Endothelial cell of umbilical vein (primary cell): ENCODE results near the gene CDK12. TPM values are rescaled to one million over a fixed set of nuclear protein-coding genes. Genes with fewer than 3 reads are reported as not detected.

Experiments used
- BruUV-seq: library from RNA; stranded (reverse); fragments of 400-500 nt; replicated peaks from 2 replicates; lab custom pipeline; 2021; lab: Mats Ljungman, UMichigan
- CTCF ChIA-PET: fragments of 300-600, 350-600 bp; sonication (Branson Sonifier 250); formaldehyde crosslinking; loops from one replicate; lab custom pipeline; 2021; ENCODE audit warnings: antibody characterized with exemption, inconsistent platforms; lab: Charles Lee
- POLR2A ChIA-PET: fragments of 300-600, 350-600 bp; sonication (Branson Sonifier 250); formaldehyde crosslinking; loops from one replicate; lab custom pipeline; 2021; ENCODE audit warnings: antibody characterized with exemption, inconsistent platforms; lab: Charles Lee
- DNase-seq: peaks from one replicate; pipeline ENCODE4 v3.0.0-alpha.2; 2011; ENCODE audit warnings: low read depth, low spot score
- FAIRE-seq: peaks from 2 replicates; lab custom pipeline; 2011; peaks lifted over from hg19 to GRCh38; lab: Jason Lieb, UNC
- H2AFZ ChIP-seq: 2 replicates; pipeline ENCODE4 v1.6.0; 2012; ENCODE audit warnings: low read depth, low read length, control low read depth, inconsistent platforms
- H3K27ac ChIP-seq: 2 replicates; pipeline ENCODE4 v1.5.1; 2011; ENCODE audit warnings: low read depth, mild to moderate bottlenecking, control low read depth, low read length, moderate library complexity; ENCODE audit not compliant: insufficient read depth
- H3K27me3 ChIP-seq, 2 experiments: 2 replicates each; pipeline versions ENCODE4 v1.6.0 to v1.6.1; 2011; ENCODE audit warnings: low read length in 2 of 2, mixed read lengths in 1 of 2; ENCODE audit not compliant: control insufficient read depth in 2 of 2, insufficient read depth in 2 of 2
- H3K36me3 ChIP-seq, 2 experiments: 2 replicates in 1 of 2; 3 replicates in 1 of 2; pipeline ENCODE4 v1.5.1; 2011; ENCODE audit warnings: low read length in 2 of 2, mild to moderate bottlenecking in 1 of 2, moderate library complexity in 1 of 2; ENCODE audit not compliant: control insufficient read depth in 2 of 2, insufficient read depth in 2 of 2; ENCODE audit errors: extremely low read depth in 1 of 2
- H3K4me1 ChIP-seq: 3 replicates; pipeline ENCODE4 v1.5.1; 2011; ENCODE audit warnings: mild to moderate bottlenecking, low read length; ENCODE audit not compliant: control insufficient read depth, insufficient read depth; ENCODE audit errors: extremely low read depth
- H3K4me2 ChIP-seq: 2 replicates; pipeline ENCODE4 v1.6.1; 2011; ENCODE audit warnings: low read length, control low read depth, mixed read lengths; ENCODE audit not compliant: insufficient read depth
- H3K4me3 ChIP-seq, 3 experiments: fragments of 200-600 bp in 1 of 3; sonication (generic), shearing (Covaris generic) in 1 of 3; replicated peaks in 1 of 3; 2 replicates each; pipeline ENCODE4 v1.5.1; 2011 to 2016; ENCODE audit warnings: control low read depth in 3 of 3, low read length in 3 of 3, mild to moderate bottlenecking in 2 of 3, inconsistent platforms in 1 of 3, low read depth in 1 of 3, moderate library complexity in 1 of 3; ENCODE audit not compliant: insufficient read depth in 1 of 3
- H3K79me2 ChIP-seq: 2 replicates; pipeline ENCODE4 v1.6.0; 2012; ENCODE audit warnings: low read length, inconsistent platforms; ENCODE audit not compliant: control insufficient read depth, insufficient read depth
- H3K9ac ChIP-seq: replicated peaks from 2 replicates; pipeline ENCODE3; 2011; ENCODE audit warnings: low read length, control low read depth; ENCODE audit not compliant: insufficient read depth; ENCODE audit errors: extremely low read depth
- H3K9me1 ChIP-seq: replicated peaks from 3 replicates; pipeline ENCODE4 v1.6.0; 2011; ENCODE audit warnings: mild to moderate bottlenecking, low read length; ENCODE audit not compliant: control insufficient read depth, insufficient read depth; ENCODE audit errors: extremely low read depth
- H3K9me3 ChIP-seq: replicated peaks from 2 replicates; pipeline ENCODE4 v1.5.1; 2012; ENCODE audit warnings: low read length, inconsistent platforms; ENCODE audit not compliant: control insufficient read depth, insufficient read depth
- H4K20me1 ChIP-seq: replicated peaks from 2 replicates; pipeline ENCODE3; 2011; ENCODE audit warnings: mild to moderate bottlenecking, low read length; ENCODE audit not compliant: control insufficient read depth, insufficient read depth; ENCODE audit errors: extremely low read depth
- EZH2 ChIP-seq: IDR thresholded peaks from 2 replicates; pipeline ENCODE4 v1.6.1; 2012; ENCODE audit warnings: borderline replicate concordance, low read depth, mild to moderate bottlenecking, moderate library complexity, low read length, inconsistent platforms; ENCODE audit not compliant: severe bottlenecking
- FOS ChIP-seq: IDR thresholded peaks from 2 replicates; pipeline ENCODE4 v1.6.1; 2011; ENCODE audit warnings: mild to moderate bottlenecking, low read length, moderate library complexity, borderline replicate concordance; ENCODE audit not compliant: insufficient read depth
- GATA2 ChIP-seq: IDR thresholded peaks from 2 replicates; pipeline ENCODE4 v1.7.0; 2011; ENCODE audit warnings: low read depth, mild to moderate bottlenecking, moderate library complexity, mixed read lengths, low read length; ENCODE audit not compliant: insufficient read length, insufficient read depth
- JUN ChIP-seq: IDR thresholded peaks from 2 replicates; pipeline ENCODE4 v1.6.1; 2011; ENCODE audit warnings: borderline replicate concordance, low read depth; ENCODE audit not compliant: insufficient read length, insufficient read depth
- MYC ChIP-seq: IDR thresholded peaks from one replicate; pipeline ENCODE4 v1.6.1; 2011; ENCODE audit warnings: mild to moderate bottlenecking, low read depth, low read length
- POLR2A ChIP-seq: IDR thresholded peaks from 2 replicates; pipeline ENCODE4 v1.6.1; 2012; ENCODE audit warnings: low read depth, mild to moderate bottlenecking, control low read depth, low read length
- POLR2AphosphoS5 ChIP-seq: IDR thresholded peaks from 2 replicates; pipeline ENCODE4 v1.6.1; 2012; ENCODE audit warnings: low read depth, mild to moderate bottlenecking, control low read depth, low read length, moderate library complexity; ENCODE audit not compliant: insufficient read depth
- dilution Hi-C: fragments of 300-500 bp; cut with MboI; formaldehyde crosslinking; loops from one replicate; pipeline ENCODE4 v1.15.0; 2019; ENCODE audit warnings: low sequenced_read_pairs; ENCODE audit not compliant: extremely low pct_ligation_motif_present
- intact Hi-C: fragments of 100-400 bp; cut with micrococcal nuclease; formaldehyde crosslinking; loops from one replicate; pipeline ENCODE4 v1.10.0; 2022
- polyA plus RNA-seq, 4 experiments: library from polyadenylated mRNA; depleted of rRNA in 3 of 4; stranded (reverse) in 3 of 4; unstranded in 1 of 4; fragments of >200 nt; gene quantifications; 2 replicates each; pipeline versions ENCODE4 v1.2.1 to v1.2.3, GENCODE V29; 2011 to 2012; ENCODE audit warnings: missing spikeins in 1 of 4
- total RNA-seq: library from RNA; stranded (reverse); gene quantifications from 2 replicates; pipeline ENCODE4 v1.2.3, GENCODE V29; 2021
- TF ChIP-seq, protein P1 (sequence below), 2 donors: IDR thresholded peaks; 1 replicate in 1 of 2; 2 replicates in 1 of 2; pipeline ENCODE4 v1.5.1; 2011; ENCODE audit warnings: low read length in 2 of 2, mild to moderate bottlenecking in 2 of 2, moderate library complexity in 2 of 2, control low read depth in 1 of 2, inconsistent platforms in 1 of 2, low read depth in 1 of 2; ENCODE audit not compliant: insufficient read depth in 1 of 2; ENCODE audit errors: extremely low read depth in 1 of 2
- TF ChIP-seq, protein P2 (sequence below): IDR thresholded peaks from 2 replicates; pipeline ENCODE4 v1.6.1; 2011; ENCODE audit not compliant: insufficient read depth, insufficient read length

CDK12 gene
- total and polyA plus RNA-seq, 2 donors (not counting 3 experiments of a cell fraction or from before 2014, with no cell fraction given): 14.2 to 55.4 TPM

DNA sequence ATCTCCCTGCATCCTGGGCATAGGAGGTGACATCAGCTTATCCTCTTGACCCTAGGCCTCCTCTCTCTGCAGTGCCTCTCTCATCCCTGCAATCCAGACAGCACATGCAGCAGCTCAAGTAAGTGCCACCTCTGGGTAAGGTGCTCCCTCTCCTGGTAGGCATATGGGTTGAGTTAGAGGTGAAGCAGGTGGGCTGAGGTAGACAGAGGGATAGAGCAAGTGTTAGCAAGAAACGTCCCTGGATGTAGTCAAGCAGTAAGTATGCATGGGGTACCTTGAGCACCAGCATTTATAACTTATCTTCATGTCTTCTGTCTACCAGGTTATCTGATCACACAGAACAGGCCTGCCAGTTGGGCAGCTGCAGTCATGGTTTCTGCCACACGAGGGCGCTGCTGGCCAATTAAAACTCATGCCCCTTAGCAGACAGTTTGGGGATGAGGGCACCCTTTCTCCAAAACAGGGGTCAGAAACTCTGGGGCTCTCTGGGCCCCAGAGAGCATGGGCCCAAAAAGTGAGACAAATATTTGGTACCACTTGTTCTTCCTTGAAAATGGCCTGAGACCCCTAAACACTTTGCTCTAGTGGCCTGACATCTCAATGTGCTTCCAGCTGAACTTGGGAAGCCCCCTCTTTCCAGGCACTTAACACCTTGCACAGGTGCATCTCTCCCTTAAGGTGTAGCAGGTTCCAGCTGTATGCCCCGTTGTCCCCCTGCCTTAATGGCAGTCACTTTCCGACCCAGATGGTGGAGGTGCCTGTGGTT lies 86.6 kb downstream of the CDK12 start:
- ChIA-PET POLR2A (no interaction called here), CTCF (interaction anchor here (0.6 to 8.6 kb wide), 36 partner anchors 9 to 376 kb away, joined by 3 to 164 read pairs (median 6); no protein-coding TSS in a partner anchor)
- peak; percentile 64 for DNase-seq
- H3K4me3 ChIP-seq: no peak overlapping the region
- H3K27me3 ChIP-seq: no peaks in the 10 kb centered on the region
- intact Hi-C loops (loop anchor here (1.0 to 2.0 kb wide), 3 partner anchors 25 to 206 kb away; no protein-coding TSS in a partner anchor), dilution Hi-C loops (no loop called here)
- H2AFZ ChIP-seq: no peak overlapping the region
- H3K4me2 ChIP-seq: no peak overlapping the region
- BruUV-seq: no TSS peak
- no peaks in the 10 kb centered on the region for H3K9me3 ChIP-seq
- no peaks in the 10 kb centered on the region for H4K20me1 ChIP-seq
- H3K9me1 ChIP-seq: no peaks in the 10 kb centered on the region
- H3K36me3 ChIP-seq: peaks cover 0 to 9% of the 10 kb centered on the region in 2 experiments
- H3K9ac ChIP-seq: no peak overlapping the region
- no peak for TF ChIP-seq POLR2AphosphoS5
- no peak for TF ChIP-seq JUN
- TF ChIP-seq, protein P1, sequence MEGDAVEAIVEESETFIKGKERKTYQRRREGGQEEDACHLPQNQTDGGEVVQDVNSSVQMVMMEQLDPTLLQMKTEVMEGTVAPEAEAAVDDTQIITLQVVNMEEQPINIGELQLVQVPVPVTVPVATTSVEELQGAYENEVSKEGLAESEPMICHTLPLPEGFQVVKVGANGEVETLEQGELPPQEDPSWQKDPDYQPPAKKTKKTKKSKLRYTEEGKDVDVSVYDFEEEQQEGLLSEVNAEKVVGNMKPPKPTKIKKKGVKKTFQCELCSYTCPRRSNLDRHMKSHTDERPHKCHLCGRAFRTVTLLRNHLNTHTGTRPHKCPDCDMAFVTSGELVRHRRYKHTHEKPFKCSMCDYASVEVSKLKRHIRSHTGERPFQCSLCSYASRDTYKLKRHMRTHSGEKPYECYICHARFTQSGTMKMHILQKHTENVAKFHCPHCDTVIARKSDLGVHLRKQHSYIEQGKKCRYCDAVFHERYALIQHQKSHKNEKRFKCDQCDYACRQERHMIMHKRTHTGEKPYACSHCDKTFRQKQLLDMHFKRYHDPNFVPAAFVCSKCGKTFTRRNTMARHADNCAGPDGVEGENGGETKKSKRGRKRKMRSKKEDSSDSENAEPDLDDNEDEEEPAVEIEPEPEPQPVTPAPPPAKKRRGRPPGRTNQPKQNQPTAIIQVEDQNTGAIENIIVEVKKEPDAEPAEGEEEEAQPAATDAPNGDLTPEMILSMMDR (IDR thresholded peaks at IDR 0.05; ENCODE audit: extremely low read depth in 1 of 2, insufficient read depth in 1 of 2, low read depth in 1 of 2, low read length in 2 of 2): peak; percentile 85 to 95
- TF ChIP-seq, protein P2, sequence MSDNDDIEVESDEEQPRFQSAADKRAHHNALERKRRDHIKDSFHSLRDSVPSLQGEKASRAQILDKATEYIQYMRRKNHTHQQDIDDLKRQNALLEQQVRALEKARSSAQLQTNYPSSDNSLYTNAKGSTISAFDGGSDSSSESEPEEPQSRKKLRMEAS: no peak
- no peak for TF ChIP-seq FOS
- TF ChIP-seq EZH2: no peak
- no peak for TF ChIP-seq POLR2A
- TF ChIP-seq GATA2: peak; percentile 27
- TF ChIP-seq MYC: no peak
- FAIRE-seq: peak; percentile 91
- peaks cover 6% of the 10 kb centered on the region for H3K4me1 ChIP-seq
- H3K79me2 ChIP-seq: no peaks in the 10 kb centered on the region
- H3K27ac ChIP-seq: no peak overlapping the region
